Esophagus muscularis mucosa (tissue), 3 donors: ENCODE data around the gene MAST3.

ENCODE experiments used
- POLR2A ChIP-seq: fragments of 450-650 bp; IDR thresholded peaks from one replicate; pipeline ENCODE4 v1.6.1; 2017; ENCODE audit warnings: antibody characterized with exemption, moderate library complexity, mild to moderate bottlenecking, low read depth
- POLR2AphosphoS5 ChIP-seq, 2 donors: sonication (generic); formaldehyde crosslinking; IDR thresholded peaks; one replicate each; pipeline ENCODE4 v1.6.1; 2017; ENCODE audit warnings: antibody characterized with exemption in 2 of 2
- TF ChIP-seq, protein P1 (sequence below), 3 experiments: fragments of 200-600 bp in 2 of 3; fragments of 450-650 bp in 1 of 3; sonication (generic) in 2 of 3; IDR thresholded peaks; one replicate each; pipeline ENCODE4 v1.5.1; 2017 to 2019; ENCODE audit warnings: antibody characterized with exemption in 3 of 3, mild to moderate bottlenecking in 2 of 3, moderate library complexity in 1 of 3

DNA sequence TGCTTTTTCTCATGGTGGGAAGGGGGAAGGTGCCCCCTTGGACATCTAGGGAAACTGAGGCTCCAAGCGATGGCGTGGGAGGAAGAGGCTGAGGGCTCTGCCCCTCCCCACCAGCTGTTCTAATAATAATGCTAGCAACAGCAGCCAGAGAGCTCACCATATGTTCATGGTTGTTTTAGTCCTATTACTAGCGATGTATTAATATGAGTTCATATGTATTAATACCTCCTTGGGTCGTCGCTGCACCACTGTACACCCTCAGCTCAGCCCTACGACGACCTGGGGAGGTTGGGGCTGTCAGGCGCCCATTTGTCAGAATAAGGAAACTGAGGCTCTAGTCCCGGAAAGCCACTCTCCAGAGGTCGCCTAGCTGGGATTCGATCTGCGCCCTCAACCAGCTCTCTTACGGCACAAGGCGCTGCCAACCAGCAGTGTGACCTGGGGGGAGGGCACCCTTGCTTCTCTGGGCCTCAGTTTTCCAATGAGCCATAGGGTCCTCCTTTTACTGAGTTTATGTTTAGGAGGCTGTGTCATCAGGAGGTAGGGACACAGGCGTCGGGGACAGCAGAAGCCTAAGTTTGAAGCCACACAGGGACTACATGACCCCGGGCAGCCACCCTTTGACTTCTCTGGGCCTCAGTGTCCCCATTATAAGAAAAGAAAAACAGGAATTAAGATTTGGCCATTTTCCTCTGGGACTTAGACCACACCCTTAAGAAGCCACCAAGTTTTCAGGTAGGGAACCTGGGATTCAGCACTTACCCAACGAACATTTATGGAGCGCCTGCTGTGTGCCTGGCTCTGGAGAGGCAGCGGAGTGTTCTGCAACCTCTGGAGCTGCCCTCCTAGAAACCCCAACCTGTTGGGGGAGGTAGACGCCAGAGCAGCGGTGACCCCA, 664 bp downstream of the MAST3 start:
- TF ChIP-seq, protein P1, sequence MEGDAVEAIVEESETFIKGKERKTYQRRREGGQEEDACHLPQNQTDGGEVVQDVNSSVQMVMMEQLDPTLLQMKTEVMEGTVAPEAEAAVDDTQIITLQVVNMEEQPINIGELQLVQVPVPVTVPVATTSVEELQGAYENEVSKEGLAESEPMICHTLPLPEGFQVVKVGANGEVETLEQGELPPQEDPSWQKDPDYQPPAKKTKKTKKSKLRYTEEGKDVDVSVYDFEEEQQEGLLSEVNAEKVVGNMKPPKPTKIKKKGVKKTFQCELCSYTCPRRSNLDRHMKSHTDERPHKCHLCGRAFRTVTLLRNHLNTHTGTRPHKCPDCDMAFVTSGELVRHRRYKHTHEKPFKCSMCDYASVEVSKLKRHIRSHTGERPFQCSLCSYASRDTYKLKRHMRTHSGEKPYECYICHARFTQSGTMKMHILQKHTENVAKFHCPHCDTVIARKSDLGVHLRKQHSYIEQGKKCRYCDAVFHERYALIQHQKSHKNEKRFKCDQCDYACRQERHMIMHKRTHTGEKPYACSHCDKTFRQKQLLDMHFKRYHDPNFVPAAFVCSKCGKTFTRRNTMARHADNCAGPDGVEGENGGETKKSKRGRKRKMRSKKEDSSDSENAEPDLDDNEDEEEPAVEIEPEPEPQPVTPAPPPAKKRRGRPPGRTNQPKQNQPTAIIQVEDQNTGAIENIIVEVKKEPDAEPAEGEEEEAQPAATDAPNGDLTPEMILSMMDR (IDR thresholded peaks at IDR 0.05) = no peak
- TF ChIP-seq POLR2AphosphoS5 (IDR thresholded peaks at IDR 0.05) = no peak
- TF ChIP-seq POLR2A = no peak
